K562 (cell line): Measurements from ENCODE around the gene FCGR2B. TPM values are rescaled to one million over a fixed set of nuclear protein-coding genes. Genes with fewer than 3 reads are reported as not detected.
"Not testable (repeated sequence)": the region's sequence is repeated elsewhere in the genome, so short reads cannot be mapped to it uniquely, and the experiment has no call there.

Experiments
- ATAC-seq: fragments of 200-7000 bp; cut with Tn5 transposase; 3 replicates; pipeline ENCODE4 v1.9.1; 2020; ENCODE audit warnings: moderate library complexity
- BruUV-seq: library from RNA; stranded (reverse); fragments of 400-500 nt; replicated peaks from 2 replicates; lab custom pipeline; 2021; lab: Mats Ljungman, UMichigan
- CTCF ChIA-PET: fragments of 300-600 bp; formaldehyde crosslinking; extraction: SDS; loops from one replicate; lab custom pipeline; 2021; ENCODE audit warnings: low intra/inter-chr PET ratio; lab: Yijun Ruan, JAX
- POLR2A ChIA-PET: fragments of 300-600, 350-650 bp; sonication (Branson Sonifier 250); formaldehyde crosslinking; extraction: SDS; loops from one replicate; lab custom pipeline; 2021; ENCODE audit warnings: antibody characterized with exemption, inconsistent platforms; lab: Yijun Ruan, JAX
- DNase-seq, 4 experiments: peaks; one replicate each; pipeline versions ENCODE4 v3.0.0 to v3.0.0-alpha.2; 2011 to 2018; ENCODE audit warnings: low spot score in 3 of 4, mixed read lengths in 3 of 4; ENCODE audit errors: extremely low read depth in 1 of 4
- FAIRE-seq: peaks from 2 replicates; lab custom pipeline; 2011; peaks lifted over from hg19 to GRCh38; lab: Jason Lieb, UNC
- H2AFZ ChIP-seq: 2 replicates; pipeline ENCODE4 v1.6.0; 2011; ENCODE audit warnings: low read depth, low read length, control low read depth, inconsistent platforms
- H3K27ac ChIP-seq: fragments of 200-600 bp; 3 replicates; pipeline ENCODE4 v1.8.0; 2011; ENCODE audit warnings: low read depth, mild to moderate bottlenecking, control low read depth, inconsistent platforms, low read length, moderate library complexity, mixed read lengths; ENCODE audit errors: extremely low read depth
- H3K27me3 ChIP-seq, 2 experiments: fragments of 300-600 bp in 1 of 2; 2 replicates in 1 of 2; 3 replicates in 1 of 2; pipeline versions ENCODE4 v1.6.0 to v1.8.0; 2011; ENCODE audit warnings: inconsistent platforms in 2 of 2, low read length in 2 of 2, mild to moderate bottlenecking in 1 of 2, mixed read lengths in 1 of 2, moderate library complexity in 1 of 2; ENCODE audit not compliant: control insufficient read depth in 2 of 2, insufficient read depth in 2 of 2
- H3K36me3 ChIP-seq: fragments of 300-600 bp; 3 replicates; pipeline ENCODE4 v1.8.0; 2011; ENCODE audit warnings: mild to moderate bottlenecking, low read length, inconsistent platforms; ENCODE audit not compliant: control insufficient read depth, insufficient read depth
- H3K4me1 ChIP-seq, 2 experiments: fragments of 200-600 bp in 1 of 2; replicated peaks in 1 of 2; 2 replicates in 1 of 2; 3 replicates in 1 of 2; pipeline versions ENCODE4 v1.5.1 to v1.8.0; 2011; ENCODE audit warnings: inconsistent platforms in 2 of 2, low read length in 2 of 2, mild to moderate bottlenecking in 1 of 2, mixed read lengths in 1 of 2, moderate library complexity in 1 of 2; ENCODE audit not compliant: control insufficient read depth in 2 of 2, insufficient read depth in 2 of 2
- H3K4me2 ChIP-seq: 2 replicates; pipeline ENCODE4 v1.6.1; 2011; ENCODE audit warnings: low read length, control low read depth, inconsistent platforms, mixed read lengths; ENCODE audit not compliant: insufficient read depth
- H3K4me3 ChIP-seq: fragments of 200-600 bp; sonication (generic), shearing (Covaris generic); 2 replicates; pipeline ENCODE4 v1.5.1; 2016; ENCODE audit warnings: control low read depth, inconsistent platforms
- H3K79me2 ChIP-seq: fragments of 200-600 bp; 3 replicates; pipeline ENCODE4 v1.8.0; 2011; ENCODE audit warnings: low read length, inconsistent platforms; ENCODE audit not compliant: control insufficient read depth, insufficient read depth
- H3K9ac ChIP-seq, 2 experiments: 2 replicates each; pipeline versions ENCODE4 v1.6.0 to v1.6.1; 2011; ENCODE audit warnings: low read depth in 2 of 2, low read length in 2 of 2, control low read depth in 1 of 2, inconsistent platforms in 1 of 2, mild to moderate bottlenecking in 1 of 2, mixed read lengths in 1 of 2; ENCODE audit not compliant: insufficient read depth in 1 of 2
- H3K9me1 ChIP-seq: one replicate; pipeline ENCODE4 v1.6.0; 2011; ENCODE audit warnings: inconsistent platforms, mild to moderate bottlenecking, low read length, moderate library complexity; ENCODE audit not compliant: control insufficient read depth, insufficient read depth
- H3K9me3 ChIP-seq: replicated peaks from 2 replicates; pipeline ENCODE4 v1.5.1; 2011; ENCODE audit warnings: low read depth, low read length, inconsistent platforms; ENCODE audit not compliant: control insufficient read depth, insufficient read depth
- H4K20me1 ChIP-seq: replicated peaks from 2 replicates; pipeline ENCODE4 v1.6.1; 2011; ENCODE audit warnings: low read length, inconsistent platforms, mixed read lengths; ENCODE audit not compliant: control insufficient read depth, insufficient read depth
- ZNF263 ChIP-seq: sonication (generic); formaldehyde crosslinking; IDR thresholded peaks from 2 replicates; pipeline ENCODE4 v1.8.0; 2022; ENCODE audit warnings: mild to moderate bottlenecking, missing genetic modification reagents, borderline replicate concordance
- WGBS: fragments of 100-300 bp; shearing (Covaris generic); methylation state at CpG from one replicate; pipeline ENCODE4 v1.1.6; 2016; ENCODE audit warnings: low coverage, mixed read lengths; ENCODE audit not compliant: insufficient coverage; ENCODE audit errors: missing lambda C conversion rate; 5-methylcytosine and 5-hydroxymethylcytosine counted together
- in situ Hi-C: fragments of 300-500 bp; cut with MboI; formaldehyde crosslinking; loops from 4 replicates; pipeline ENCODE4 v1.15.0; 2018; ENCODE audit warnings: inconsistent platforms, mixed read lengths
- intact Hi-C: fragments of 100-400 bp; cut with micrococcal nuclease; formaldehyde crosslinking; loops from 2 replicates; pipeline ENCODE4 v1.14.2; 2022
- polyA plus RNA-seq, 8 experiments: library from polyadenylated mRNA; depleted of rRNA in 4 of 8; stranded (reverse) in 5 of 8; unstranded in 3 of 8; fragments of >200 nt; fragmentation: Nextera tagmentation in 2 of 8; fragmentation: Illumina TruSeq in 1 of 8; extraction: Ambion mirVana in 2 of 8; extraction: Trizol in 1 of 8; gene quantifications; 2 replicates each; pipeline versions ENCODE4 v1.2.1 to v1.2.3, GENCODE V29; 2011 to 2014; ENCODE audit warnings: inconsistent platforms in 1 of 8, missing spikeins in 1 of 8
- total RNA-seq, 7 experiments: library from RNA; depleted of rRNA in 6 of 7; stranded (reverse); fragments of >200 nt in 6 of 7; fragmentation: Illumina TruSeq in 2 of 7; extraction: Trizol in 2 of 7; gene quantifications; 2 replicates each; pipeline versions ENCODE4 v1.2.1 to v1.2.3, GENCODE V29; 2011 to 2021; ENCODE audit warnings: low replicate concordance in 1 of 7

FCGR2B gene
- total and polyA plus RNA-seq, 9 of the 15 experiments (the other 6 are each of a cell fraction or from before 2014, with no cell fraction given), result 1.7 to 8.9 (median 3.9) TPM

- TF ChIP-seq ZNF263 (CRISPR knock-in tag), result peak; percentile 82
- in situ Hi-C loops, result loop anchor here (5.0 kb wide), 1 partner anchor 79 kb away; no protein-coding TSS in a partner anchor
- DNase-seq, H3K36me3 ChIP-seq, H3K9me1 ChIP-seq, intact Hi-C loops, H3K4me1 ChIP-seq, CTCF ChIA-PET, H3K4me2 ChIP-seq, H3K9ac ChIP-seq, BruUV-seq, H3K4me3 ChIP-seq, H3K9me3 ChIP-seq, POLR2A ChIA-PET, H3K27ac ChIP-seq, H3K27me3 ChIP-seq, H3K79me2 ChIP-seq, H4K20me1 ChIP-seq, FAIRE-seq: not testable (repeated sequence)
- ATAC-seq, result peak; percentile 43
- H2AFZ ChIP-seq, result peak overlapping the region; percentile 51
- 31% methylated on average over 7 of the region's 15 CpGs for WGBS
These were observed 8.4 kb downstream of the FCGR2B start for GRCh38 chr1:161671045-161672020.

GRCh38 chr1:161673437-161673836 is 10.5 kb downstream of the FCGR2B start:
- H3K27ac ChIP-seq, intact Hi-C loops, H3K9me3 ChIP-seq, H3K4me1 ChIP-seq, H4K20me1 ChIP-seq, H3K9ac ChIP-seq, FAIRE-seq, H3K36me3 ChIP-seq, BruUV-seq, H3K27me3 ChIP-seq, H3K4me2 ChIP-seq, H3K9me1 ChIP-seq, H3K4me3 ChIP-seq, POLR2A ChIA-PET, CTCF ChIA-PET, H2AFZ ChIP-seq, DNase-seq, ATAC-seq, H3K79me2 ChIP-seq: not testable (repeated sequence)
- WGBS, result 44% methylated on average over 6 of the region's 7 CpGs
- in situ Hi-C loops, result loop anchor here (5.0 kb wide), 1 partner anchor 81 kb away; no protein-coding TSS in a partner anchor

DNA sequence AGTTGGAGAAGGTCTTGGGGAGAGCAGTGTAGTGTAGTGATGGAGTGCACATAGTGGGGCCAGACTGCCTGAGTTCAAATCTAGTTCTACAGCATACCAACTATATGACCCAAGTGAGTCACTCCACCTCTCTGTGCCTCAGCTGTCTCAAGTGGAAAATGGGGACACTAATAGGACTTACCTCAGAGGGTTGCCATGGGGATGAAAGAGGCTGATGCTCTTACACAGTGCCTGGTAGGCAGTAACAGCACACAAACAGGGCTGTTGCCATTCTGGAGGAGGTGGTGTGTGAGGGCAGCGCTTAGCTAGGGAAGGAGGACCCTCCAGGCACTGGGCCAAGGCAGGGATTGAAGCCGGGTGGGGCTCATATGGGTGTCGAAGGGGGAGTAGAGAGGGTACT is 11.5 kb downstream of the FCGR2B start:
- no CpG with 5 or more reads among the region's 3 CpGs for WGBS
- H3K27me3 ChIP-seq, POLR2A ChIA-PET, BruUV-seq, H3K36me3 ChIP-seq, DNase-seq, H4K20me1 ChIP-seq, H3K27ac ChIP-seq, intact Hi-C loops, H3K4me2 ChIP-seq, H3K79me2 ChIP-seq, H3K9ac ChIP-seq, ATAC-seq, H3K4me3 ChIP-seq, H3K9me1 ChIP-seq, H2AFZ ChIP-seq, FAIRE-seq, H3K9me3 ChIP-seq, CTCF ChIA-PET, H3K4me1 ChIP-seq: not testable (repeated sequence)
- in situ Hi-C loops, result loop anchor here (5.0 kb wide), 1 partner anchor 82 kb away; no protein-coding TSS in a partner anchor
